HFF-Myc (cell line): Measurements from ENCODE around the gene ENTREP3.

Experiments
- DNase-seq: peaks from one replicate; pipeline ENCODE4 v3.0.0-alpha.2; 2011; ENCODE audit warnings: low read depth; ENCODE audit errors: extremely low read depth
- H3K4me3 ChIP-seq: replicated peaks from 2 replicates; pipeline ENCODE4 v1.5.1; 2011; ENCODE audit warnings: low read depth, mild to moderate bottlenecking, control low read depth, low read length
- TF ChIP-seq, protein P1 (sequence below): IDR thresholded peaks from 2 replicates; pipeline ENCODE4 v1.5.1; 2012; ENCODE audit warnings: mild to moderate bottlenecking, low read depth, low read length, control low read depth; ENCODE audit errors: missing control alignments

Gene ENTREP3

DNA sequence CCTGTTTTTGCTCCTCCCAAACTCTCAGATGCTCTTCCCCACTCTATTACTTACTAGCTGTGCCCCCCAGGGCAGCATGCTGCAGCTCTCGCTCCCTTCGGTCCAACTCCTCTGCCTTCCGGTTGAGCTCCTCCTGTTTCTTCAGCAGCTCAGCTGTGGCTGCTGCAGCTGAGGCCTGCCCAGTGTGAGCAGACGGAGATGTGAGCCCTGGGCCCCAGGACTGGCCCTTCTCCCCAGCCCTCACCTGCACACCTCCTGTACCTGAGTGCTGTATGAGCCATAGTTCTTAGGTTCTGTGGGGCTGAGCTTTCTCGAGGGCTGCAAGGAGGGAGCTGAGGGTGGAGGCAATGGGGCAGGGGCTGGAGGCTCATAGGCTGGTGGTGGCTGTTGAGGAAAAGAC lies 5.0 kb upstream of the ENTREP3 start:
- TF ChIP-seq, protein P1, sequence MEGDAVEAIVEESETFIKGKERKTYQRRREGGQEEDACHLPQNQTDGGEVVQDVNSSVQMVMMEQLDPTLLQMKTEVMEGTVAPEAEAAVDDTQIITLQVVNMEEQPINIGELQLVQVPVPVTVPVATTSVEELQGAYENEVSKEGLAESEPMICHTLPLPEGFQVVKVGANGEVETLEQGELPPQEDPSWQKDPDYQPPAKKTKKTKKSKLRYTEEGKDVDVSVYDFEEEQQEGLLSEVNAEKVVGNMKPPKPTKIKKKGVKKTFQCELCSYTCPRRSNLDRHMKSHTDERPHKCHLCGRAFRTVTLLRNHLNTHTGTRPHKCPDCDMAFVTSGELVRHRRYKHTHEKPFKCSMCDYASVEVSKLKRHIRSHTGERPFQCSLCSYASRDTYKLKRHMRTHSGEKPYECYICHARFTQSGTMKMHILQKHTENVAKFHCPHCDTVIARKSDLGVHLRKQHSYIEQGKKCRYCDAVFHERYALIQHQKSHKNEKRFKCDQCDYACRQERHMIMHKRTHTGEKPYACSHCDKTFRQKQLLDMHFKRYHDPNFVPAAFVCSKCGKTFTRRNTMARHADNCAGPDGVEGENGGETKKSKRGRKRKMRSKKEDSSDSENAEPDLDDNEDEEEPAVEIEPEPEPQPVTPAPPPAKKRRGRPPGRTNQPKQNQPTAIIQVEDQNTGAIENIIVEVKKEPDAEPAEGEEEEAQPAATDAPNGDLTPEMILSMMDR: no peak
- H3K4me3 ChIP-seq: no peak overlapping the region
- no peak for DNase-seq

DNA sequence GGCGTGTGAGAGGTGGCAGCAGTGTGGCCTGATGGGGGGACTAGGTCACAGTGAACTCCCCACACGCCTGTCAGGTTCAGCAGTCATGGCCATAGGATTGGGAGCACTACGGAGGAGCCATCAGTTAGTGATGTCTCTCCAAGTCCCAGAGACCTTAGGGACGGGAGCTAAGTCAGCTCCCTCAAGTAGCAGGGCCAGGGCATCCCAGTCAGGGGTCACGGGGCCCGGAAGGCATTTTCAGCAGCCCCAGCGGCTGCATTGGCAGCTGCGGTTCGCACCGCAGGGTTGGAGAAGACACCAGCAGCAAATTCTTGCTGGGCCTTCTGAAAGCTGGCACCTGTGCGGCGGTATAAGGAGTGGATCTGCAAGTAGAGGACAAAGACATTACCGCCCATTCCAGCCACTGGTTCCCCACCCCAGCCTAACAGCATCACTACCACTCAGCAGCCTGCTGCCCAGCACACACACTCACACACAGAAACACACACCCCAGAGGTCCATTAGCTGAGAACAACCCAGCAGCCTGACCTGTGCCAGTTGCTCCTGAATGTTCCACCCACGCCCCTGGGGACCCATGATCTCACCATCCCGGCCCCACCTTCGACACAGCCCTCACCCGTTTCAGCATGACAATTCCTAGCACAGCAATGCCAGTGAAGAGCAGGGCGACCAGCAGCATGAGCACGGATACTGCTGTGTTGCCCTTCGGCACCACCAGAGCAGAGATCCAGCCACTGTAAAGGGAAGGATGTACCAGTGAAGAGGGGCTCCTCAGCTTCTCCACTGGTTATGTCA lies 972 bp upstream of the ENTREP3 start:
- TF ChIP-seq, protein P1: no peak
- peak overlapping the region; percentile 82 for H3K4me3 ChIP-seq
- DNase-seq: no peak

DNA sequence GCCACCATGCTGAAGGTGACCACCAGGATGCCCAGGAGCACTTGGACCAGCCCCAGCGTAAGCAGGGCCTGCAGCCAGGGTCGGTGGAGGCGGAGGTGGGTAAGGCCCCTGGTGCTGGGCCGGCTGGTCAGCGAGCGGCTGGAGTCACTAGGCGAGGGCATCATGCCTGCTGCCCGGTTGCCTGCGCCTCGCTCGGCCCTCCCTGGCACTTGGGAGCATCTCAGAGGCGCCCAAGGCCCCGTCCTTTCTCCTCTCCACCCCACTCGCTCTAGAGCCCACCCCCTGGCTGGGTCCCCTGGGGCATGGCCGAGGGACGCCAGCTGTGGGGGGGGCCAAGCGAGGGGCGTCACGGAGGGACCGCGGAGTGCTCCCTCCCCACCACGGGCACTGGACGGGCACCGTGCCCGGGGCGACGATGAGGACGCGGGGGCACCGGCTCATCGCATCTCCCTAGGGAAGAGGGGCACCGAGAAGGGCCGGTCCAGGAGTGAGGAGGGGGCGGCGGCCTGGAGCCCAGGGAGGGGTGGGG lies 505 bp downstream of the ENTREP3 start:
- TF ChIP-seq, protein P1: no peak
- no peak for DNase-seq
- H3K4me3 ChIP-seq: peak overlapping the region; percentile 82

DNA sequence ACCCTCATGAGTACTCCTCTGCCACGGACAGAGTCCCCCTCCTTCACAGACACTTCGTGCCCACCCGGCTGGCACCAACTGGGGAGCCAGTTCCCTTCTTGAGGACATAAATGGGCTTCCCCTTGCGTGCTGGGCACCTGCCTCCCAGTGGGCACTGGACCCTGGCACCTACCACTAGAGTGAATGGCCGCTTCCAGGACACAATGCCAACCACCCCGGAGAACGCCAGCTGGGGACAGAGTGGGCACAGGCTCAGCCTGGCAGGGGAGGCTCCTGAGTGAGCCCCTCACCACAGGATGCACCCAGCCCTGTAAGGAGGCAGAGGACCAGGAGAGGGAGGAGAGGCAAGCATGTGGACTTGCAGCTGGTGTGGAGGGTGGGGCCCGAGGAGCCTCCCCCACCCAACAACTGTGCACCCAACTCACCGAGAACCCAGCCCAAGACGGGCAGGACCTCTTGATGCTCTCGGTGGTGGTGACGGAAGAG lies 1.0 kb downstream of the ENTREP3 start:
- no peak for DNase-seq
- TF ChIP-seq, protein P1: no peak
- peak overlapping the region; percentile 82 for H3K4me3 ChIP-seq

DNA sequence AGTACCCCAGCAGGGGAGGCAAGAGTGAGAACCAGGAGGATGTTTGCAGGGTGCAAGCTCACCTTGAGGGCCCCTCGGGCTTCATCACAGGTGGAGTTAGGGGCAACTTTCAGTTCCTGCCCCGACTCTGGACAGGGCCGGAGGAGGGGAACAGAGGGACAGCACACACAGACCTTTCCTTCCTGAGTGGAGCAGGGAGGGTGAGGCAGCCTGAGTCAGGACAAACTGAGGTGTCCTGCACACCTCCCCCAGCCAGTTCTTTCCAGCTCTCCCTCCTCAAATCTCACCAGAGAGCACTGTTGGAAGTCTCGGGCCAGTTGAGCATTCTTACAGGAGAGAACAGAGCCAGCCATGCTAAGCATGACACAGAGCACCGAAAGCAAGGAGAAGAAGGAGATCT lies 1.5 kb downstream of the ENTREP3 start:
- DNase-seq: no peak
- peak overlapping the region; percentile 82 for H3K4me3 ChIP-seq
- TF ChIP-seq, protein P1: no peak

DNA sequence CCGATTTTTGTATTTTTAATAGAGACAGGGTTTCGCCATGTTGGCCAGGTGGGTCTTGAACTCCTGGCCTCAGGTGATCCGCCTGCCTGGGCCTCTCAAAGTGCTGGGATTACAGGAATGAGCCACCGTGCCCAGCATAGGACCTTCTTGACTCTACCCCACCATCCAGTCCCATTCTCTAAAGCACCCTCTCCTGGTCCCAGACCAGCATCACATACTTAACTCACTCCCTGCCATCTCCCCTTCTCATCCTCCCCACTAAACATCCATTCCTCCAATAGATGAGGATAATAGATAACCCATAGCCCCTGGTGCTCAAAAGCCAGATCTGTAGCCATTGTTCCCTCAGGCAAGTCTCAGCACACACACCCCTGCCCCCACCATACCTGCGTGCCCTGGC lies 2.1 kb downstream of the ENTREP3 start:
- no peak for DNase-seq
- TF ChIP-seq, protein P1: no peak
- peak overlapping the region; percentile 82 for H3K4me3 ChIP-seq
